Measurements from ENCODE around the gene AHDC1. TPM values are rescaled to one million over a fixed set of nuclear protein-coding genes. Genes with fewer than 3 reads are reported as not detected.

The AHDC1 gene
- total and polyA plus RNA-seq, 2 of the 13 experiments (the other 11 are each of a cell fraction or from before 2014, with no cell fraction given): 1.0 to 2.7 TPM

- intact Hi-C loops (cut with micrococcal nuclease; ENCODE audit: unreplicated experiment) (no loop called here), in situ Hi-C loops (cut with HindIII; ENCODE audit: extremely low pct_ligation_motif_present, low pct_unique_long_range_greater_than_20kb) (no loop called here)
- POLR2A ChIA-PET: interaction anchor here (2.7 kb wide), 1 partner anchor 9 kb away, joined by 11 read pairs; the partner anchor contains the start of gene WASF2
- CTCF ChIA-PET (ENCODE audit: low intra/inter-chr PET ratio, low total read pairs): no interaction called here
- FAIRE-seq (no peak), DNase-seq (ENCODE audit: low spot score) (no peak), ATAC-seq (no peak)
- Histone ChIP-seq H3K4me3 (replicated peaks in 1 of 3; ENCODE audit: insufficient read depth in 1 of 3, low read depth in 2 of 3, low read length in 3 of 3) (no peak overlapping the region), H3K9ac (ENCODE audit: insufficient read depth, low read depth, low read length) (no peak overlapping the region), H3K79me2 (ENCODE audit: insufficient read depth, low read length) (no peaks in the 10 kb centered on the region), H2AFZ (ENCODE audit: low read length) (no peak overlapping the region), H3K4me2 (ENCODE audit: low read depth, low read length) (no peak overlapping the region), H3K4me1 (ENCODE audit: insufficient read depth, low read length) (peaks cover 35% of the 10 kb centered on the region), H4K20me1 (ENCODE audit: insufficient read depth, low read length) (no peaks in the 10 kb centered on the region), H3K27ac (ENCODE audit: extremely low read length, insufficient read depth, low read length) (no peak overlapping the region), H3K27me3 (ENCODE audit: control insufficient read depth in 1 of 2, insufficient read depth in 2 of 2, low read length in 2 of 2) (no peaks in the 10 kb centered on the region), H3K36me3 (replicated peaks in 1 of 2; ENCODE audit: control insufficient read depth in 1 of 2, insufficient read depth in 2 of 2, low read length in 2 of 2) (no peaks in the 10 kb centered on the region), H3K9me3 (ENCODE audit: low read length) (no peaks in the 10 kb centered on the region)
- WGBS (ENCODE audit: low lambda C conversion rate): 98% methylated on average over 2 of the region's 2 CpGs
- BruUV-seq (replicated peaks): no TSS peak
- no peak for TF ChIP-seq NAIF1 (CRISPR knock-in tag; IDR thresholded peaks at IDR 0.05; ENCODE audit: borderline replicate concordance)
- no peak for TF ChIP-seq PRDM4 (CRISPR knock-in tag; IDR thresholded peaks at IDR 0.05; ENCODE audit: borderline replicate concordance)
- TF ChIP-seq ZNF768 (CRISPR knock-in tag; IDR thresholded peaks at IDR 0.05): no peak
- no peak for TF ChIP-seq HOXD1 (CRISPR knock-in tag; IDR thresholded peaks at IDR 0.05)
- no peak for TF ChIP-seq ZNF747 (CRISPR knock-in tag; IDR thresholded peaks at IDR 0.05; ENCODE audit: borderline replicate concordance)
- TF ChIP-seq TARDBP (CRISPR knock-in tag; IDR thresholded peaks at IDR 0.05): no peak
- TF ChIP-seq HMG20A (CRISPR knock-in tag; IDR thresholded peaks at IDR 0.05; ENCODE audit: borderline replicate concordance): no peak
- no peak for TF ChIP-seq ZNF318 (CRISPR knock-in tag; IDR thresholded peaks at IDR 0.05)
- TF ChIP-seq ZFP82 (CRISPR knock-in tag; IDR thresholded peaks at IDR 0.05; ENCODE audit: borderline replicate concordance): no peak
- no peak for TF ChIP-seq ZNF34 (CRISPR knock-in tag; IDR thresholded peaks at IDR 0.05; ENCODE audit: borderline replicate concordance)
- TF ChIP-seq ZNF704 (CRISPR knock-in tag; IDR thresholded peaks at IDR 0.05; ENCODE audit: borderline replicate concordance): no peak
- TF ChIP-seq, protein P1, sequence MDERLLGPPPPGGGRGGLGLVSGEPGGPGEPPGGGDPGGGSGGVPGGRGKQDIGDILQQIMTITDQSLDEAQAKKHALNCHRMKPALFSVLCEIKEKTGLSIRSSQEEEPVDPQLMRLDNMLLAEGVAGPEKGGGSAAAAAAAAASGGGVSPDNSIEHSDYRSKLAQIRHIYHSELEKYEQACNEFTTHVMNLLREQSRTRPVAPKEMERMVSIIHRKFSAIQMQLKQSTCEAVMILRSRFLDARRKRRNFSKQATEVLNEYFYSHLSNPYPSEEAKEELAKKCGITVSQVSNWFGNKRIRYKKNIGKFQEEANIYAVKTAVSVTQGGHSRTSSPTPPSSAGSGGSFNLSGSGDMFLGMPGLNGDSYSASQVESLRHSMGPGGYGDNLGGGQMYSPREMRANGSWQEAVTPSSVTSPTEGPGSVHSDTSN (CRISPR knock-in tag; IDR thresholded peaks at IDR 0.05): no peak
Observed at GRCh38 chr1:27499142-27499541, 104.8 kb downstream of the AHDC1 start.

All from HepG2 (cell line).